Neural cell (in vitro differentiated cells): ENCODE data around the gene MCM9.

Source experiments
- EP300 ChIP-seq: fragments of 450-650 bp; conservative IDR thresholded peaks from 2 replicates; pipeline ENCODE4 v1.6.1; 2014; ENCODE audit warnings: antibody characterized with exemption, mild to moderate bottlenecking, moderate library complexity; ENCODE audit not compliant: poor library complexity, severe bottlenecking
- EZH2 ChIP-seq: fragments of 200-600, 300-800 bp; shearing (Covaris generic), sonication (generic); IDR thresholded peaks from 2 replicates; pipeline ENCODE4 v1.6.1; 2014; ENCODE audit warnings: antibody characterized with exemption, low read length, borderline replicate concordance, mild to moderate bottlenecking; ENCODE audit not compliant: insufficient read depth, poor library complexity, severe bottlenecking
- MXI1 ChIP-seq: fragments of 450-650 bp; conservative IDR thresholded peaks from 2 replicates; pipeline ENCODE4 v1.6.1; 2014; ENCODE audit warnings: antibody characterized with exemption, mild to moderate bottlenecking; ENCODE audit not compliant: poor library complexity, severe bottlenecking
- POLR2AphosphoS5 ChIP-seq: IDR thresholded peaks from 2 replicates; pipeline ENCODE4 v1.6.1; 2012
- RAD21 ChIP-seq: fragments of 450-650 bp; conservative IDR thresholded peaks from 2 replicates; pipeline ENCODE4 v1.6.1; 2014; ENCODE audit warnings: antibody characterized with exemption, mild to moderate bottlenecking, moderate library complexity
- SMC3 ChIP-seq: fragments of 450-650 bp; conservative IDR thresholded peaks from 2 replicates; pipeline ENCODE4 v1.6.1; 2014; ENCODE audit warnings: antibody characterized with exemption, mild to moderate bottlenecking, moderate library complexity; ENCODE audit not compliant: poor library complexity
- TAF1 ChIP-seq: IDR thresholded peaks from 2 replicates; pipeline ENCODE4 v1.6.1; 2012; ENCODE audit warnings: low read depth
- TF ChIP-seq, protein P1 (sequence below): fragments of 450-650 bp; IDR thresholded peaks from 2 replicates; pipeline ENCODE4 v1.5.1; 2014; ENCODE audit warnings: antibody characterized with exemption, mild to moderate bottlenecking, moderate library complexity; ENCODE audit not compliant: poor library complexity, severe bottlenecking

DNA sequence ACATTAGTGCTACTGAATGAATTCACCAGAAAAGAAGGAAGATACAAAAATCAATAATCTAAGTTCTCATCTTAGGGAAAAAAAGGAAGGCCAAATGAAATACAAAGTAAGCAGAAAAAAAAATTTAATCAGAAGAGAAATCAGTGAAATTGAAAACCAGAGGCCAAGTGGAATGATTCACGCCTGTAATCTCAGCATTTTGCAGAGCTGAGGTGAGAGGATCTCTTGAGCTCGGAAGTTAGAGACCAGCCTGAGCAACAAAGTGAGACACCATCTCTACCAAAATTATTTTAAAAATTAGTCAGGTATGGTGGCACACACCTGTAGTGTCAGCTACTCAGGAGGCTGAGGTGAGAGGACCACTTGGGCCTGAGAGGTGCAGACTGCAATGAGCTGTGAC lies 62.2 kb downstream of the MCM9 start:
- TF ChIP-seq, protein P1, sequence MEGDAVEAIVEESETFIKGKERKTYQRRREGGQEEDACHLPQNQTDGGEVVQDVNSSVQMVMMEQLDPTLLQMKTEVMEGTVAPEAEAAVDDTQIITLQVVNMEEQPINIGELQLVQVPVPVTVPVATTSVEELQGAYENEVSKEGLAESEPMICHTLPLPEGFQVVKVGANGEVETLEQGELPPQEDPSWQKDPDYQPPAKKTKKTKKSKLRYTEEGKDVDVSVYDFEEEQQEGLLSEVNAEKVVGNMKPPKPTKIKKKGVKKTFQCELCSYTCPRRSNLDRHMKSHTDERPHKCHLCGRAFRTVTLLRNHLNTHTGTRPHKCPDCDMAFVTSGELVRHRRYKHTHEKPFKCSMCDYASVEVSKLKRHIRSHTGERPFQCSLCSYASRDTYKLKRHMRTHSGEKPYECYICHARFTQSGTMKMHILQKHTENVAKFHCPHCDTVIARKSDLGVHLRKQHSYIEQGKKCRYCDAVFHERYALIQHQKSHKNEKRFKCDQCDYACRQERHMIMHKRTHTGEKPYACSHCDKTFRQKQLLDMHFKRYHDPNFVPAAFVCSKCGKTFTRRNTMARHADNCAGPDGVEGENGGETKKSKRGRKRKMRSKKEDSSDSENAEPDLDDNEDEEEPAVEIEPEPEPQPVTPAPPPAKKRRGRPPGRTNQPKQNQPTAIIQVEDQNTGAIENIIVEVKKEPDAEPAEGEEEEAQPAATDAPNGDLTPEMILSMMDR: no peak
- no peak for TF ChIP-seq SMC3
- TF ChIP-seq EP300: no peak
- TF ChIP-seq POLR2AphosphoS5: no peak
- TF ChIP-seq TAF1: no peak
- TF ChIP-seq EZH2: no peak
- TF ChIP-seq MXI1: no peak
- no peak for TF ChIP-seq RAD21
